H1 (cell line): ENCODE measurements around the gene SMTNL1. TPM values are rescaled to one million over a fixed set of nuclear protein-coding genes. Genes with fewer than 3 reads are reported as not detected.

ENCODE experiments used
- ASH2L ChIP-seq: fragments of 200-600, 300-600 bp; sonication (generic); IDR thresholded peaks from one replicate; pipeline ENCODE4 v1.7.1; 2017; ENCODE audit warnings: low read length
- CEBPB ChIP-seq: IDR thresholded peaks from 2 replicates; pipeline ENCODE4 v1.6.1; 2012; ENCODE audit warnings: low read depth, low read length
- CTCF ChIP-seq, 3 experiments: IDR thresholded peaks; 1 replicate in 2 of 3; 2 replicates in 1 of 3; pipeline versions ENCODE4 v1.5.1 to v1.6.1; 2011; ENCODE audit warnings: low read length in 3 of 3, mild to moderate bottlenecking in 3 of 3, inconsistent platforms in 2 of 3, low read depth in 1 of 3, moderate library complexity in 1 of 3; ENCODE audit not compliant: insufficient read depth in 1 of 3; ENCODE audit errors: control extremely low read depth in 1 of 3
- EZH2 ChIP-seq: fragments of 200-600 bp; sonication (generic); IDR thresholded peaks from 2 replicates; pipeline ENCODE4 v1.7.1; 2012; ENCODE audit warnings: low read depth, mild to moderate bottlenecking, moderate library complexity, low read length, inconsistent platforms; ENCODE audit not compliant: severe bottlenecking
- HDAC2 ChIP-seq, 2 experiments: fragments of 300-600 bp in 1 of 2; sonication (generic) in 1 of 2; IDR thresholded peaks; 2 replicates each; pipeline ENCODE4 v1.6.1; 2011 to 2012; ENCODE audit warnings: low read depth in 2 of 2, low read length in 2 of 2, mild to moderate bottlenecking in 2 of 2, moderate library complexity in 2 of 2, borderline replicate concordance in 1 of 2, inconsistent platforms in 1 of 2
- JUN ChIP-seq: IDR thresholded peaks from 2 replicates; pipeline ENCODE4 v1.6.1; 2011; ENCODE audit warnings: low read depth, mild to moderate bottlenecking, improper control_type of control experiment, low read length
- KDM5A ChIP-seq: fragments of 200-600 bp; IDR thresholded peaks from 2 replicates; pipeline ENCODE4 v1.7.1; 2012; ENCODE audit warnings: mild to moderate bottlenecking, low read length, inconsistent platforms, mixed read lengths
- NANOG ChIP-seq: IDR thresholded peaks from 2 replicates; pipeline ENCODE4 v1.6.1; 2011; ENCODE audit warnings: low read length, low read depth, mild to moderate bottlenecking, inconsistent platforms; ENCODE audit not compliant: insufficient read depth, poor library complexity, severe bottlenecking
- NRF1 ChIP-seq: IDR thresholded peaks from 2 replicates; pipeline ENCODE4 v1.6.1; 2011; ENCODE audit warnings: mild to moderate bottlenecking, low read depth, low read length, improper control_type of control experiment
- POLR2A ChIP-seq, 2 experiments: IDR thresholded peaks; 1 replicate in 1 of 2; 2 replicates in 1 of 2; pipeline ENCODE4 v1.6.1; 2011; ENCODE audit warnings: low read depth in 2 of 2, low read length in 2 of 2, mild to moderate bottlenecking in 2 of 2; ENCODE audit errors: control extremely low read depth in 1 of 2
- RAD21 ChIP-seq, 2 experiments: IDR thresholded peaks in 1 of 2; conservative IDR thresholded peaks in 1 of 2; 2 replicates each; pipeline ENCODE4 v1.6.1; 2011; ENCODE audit warnings: low read depth in 2 of 2, low read length in 2 of 2, improper control_type of control experiment in 1 of 2, inconsistent platforms in 1 of 2, mild to moderate bottlenecking in 1 of 2, moderate library complexity in 1 of 2
- SAP30 ChIP-seq: fragments of 300-600 bp; sonication (generic); IDR thresholded peaks from 2 replicates; pipeline ENCODE4 v1.7.1; 2012; ENCODE audit warnings: low read length, moderate library complexity, mild to moderate bottlenecking, inconsistent platforms; ENCODE audit not compliant: insufficient read depth, insufficient replicate concordance
- SIN3A ChIP-seq, 2 experiments: IDR thresholded peaks in 1 of 2; conservative IDR thresholded peaks in 1 of 2; 2 replicates each; pipeline ENCODE4 v1.6.1; 2011 to 2012; ENCODE audit warnings: low read length in 2 of 2, improper control_type of control experiment in 1 of 2, low read depth in 1 of 2, mild to moderate bottlenecking in 1 of 2
- SP4 ChIP-seq: IDR thresholded peaks from 2 replicates; pipeline ENCODE4 v1.6.1; 2012; ENCODE audit warnings: low read length, inconsistent platforms
- SRF ChIP-seq: IDR thresholded peaks from 2 replicates; pipeline ENCODE4 v1.6.1; 2011; ENCODE audit warnings: mild to moderate bottlenecking, low read depth, low read length, moderate library complexity
- TAF1 ChIP-seq: IDR thresholded peaks from 2 replicates; pipeline ENCODE4 v1.6.1; 2011; ENCODE audit warnings: mild to moderate bottlenecking, low read depth, low read length
- TBP ChIP-seq: IDR thresholded peaks from 2 replicates; pipeline ENCODE4 v1.6.1; 2011; ENCODE audit warnings: low read depth, low read length, improper control_type of control experiment
- TEAD4 ChIP-seq: IDR thresholded peaks from 2 replicates; pipeline ENCODE4 v1.6.1; 2012; ENCODE audit warnings: low read depth, low read length, inconsistent platforms, mixed read lengths
- polyA plus RNA-seq, 7 experiments: library from polyadenylated mRNA; depleted of rRNA in 3 of 7; stranded (reverse) in 5 of 7; unstranded in 2 of 7; fragments of >200 nt in 5 of 7; fragments of 200-250 nt in 2 of 7; gene quantifications; 1 replicate in 5 of 7; 2 replicates in 1 of 7; 4 replicates in 1 of 7; pipeline versions ENCODE4 v1.2.1 to v1.2.3, GENCODE V29; 2011 to 2013; ENCODE audit warnings: missing spikeins in 2 of 7, mixed read lengths in 2 of 7
- total RNA-seq: library from RNA; stranded (reverse); fragmentation: NEBNext Ultra II Directional; extraction: Animal tissue kit (Norgen Biotek cat#: 25700); gene quantifications from 2 replicates; pipeline ENCODE4 v1.2.1, GENCODE V29; 2021

Gene SMTNL1
- total and polyA plus RNA-seq, 2 of the 8 experiments (the other 6 are each of a cell fraction or from before 2014, with no cell fraction given) = 0.18 TPM; not detected in 1

GRCh38 chr11:57567515-57568329, 30.3 kb downstream of the SMTNL1 start, which contains the start of gene UBE2L6 (continued):
- TF ChIP-seq CTCF (IDR thresholded peaks at IDR 0.05; ENCODE audit: control extremely low read depth in 1 of 3, insufficient read depth in 1 of 3, low read depth in 1 of 3, low read length in 3 of 3) = peak in 2 of 3 experiments; percentile 48 to 50; a peak in 3 of 4 replicates
- no peak for TF ChIP-seq JUN
- TF ChIP-seq NANOG = peak; percentile 32
- peak; percentile 42; the same call in 1 of the 2 replicates for TF ChIP-seq TBP
- peak; percentile 68 to 82; a peak in 2 of 4 replicates for TF ChIP-seq SIN3A (conservative IDR thresholded peaks at IDR 0.05 in 1 of 2, IDR thresholded peaks at IDR 0.05 in 1 of 2; ENCODE audit: low read depth in 1 of 2, low read length in 2 of 2)
- TF ChIP-seq RAD21 (IDR thresholded peaks at IDR 0.05 in 1 of 2, conservative IDR thresholded peaks at IDR 0.05 in 1 of 2; ENCODE audit: low read depth in 2 of 2, low read length in 2 of 2) = peak in 1 of 2 experiments; percentile 26; a peak in 2 of 4 replicates
- peak; percentile 76 for TF ChIP-seq TAF1
- no peak for TF ChIP-seq EZH2
- 0 out of 2 replicates have a peak, but pooled peaks have one; percentile 0 for TF ChIP-seq TEAD4
- TF ChIP-seq CEBPB = no peak
- no peak for TF ChIP-seq SAP30
- peak; percentile 81; the same call in 1 of the 2 replicates for TF ChIP-seq KDM5A
- peak; percentile 62 to 69; a peak in 2 of 4 replicates for TF ChIP-seq HDAC2 (IDR thresholded peaks at IDR 0.05; ENCODE audit: borderline replicate concordance in 1 of 2, low read depth in 2 of 2, low read length in 2 of 2)
- TF ChIP-seq NRF1 = no peak
- TF ChIP-seq SRF = no peak
- TF ChIP-seq ASH2L = peak; percentile 87
- 0 out of 2 replicates have a peak, but pooled peaks have one; percentile 56 for TF ChIP-seq SP4
- TF ChIP-seq POLR2A (IDR thresholded peaks at IDR 0.05; ENCODE audit: control extremely low read depth in 1 of 2, low read depth in 2 of 2, low read length in 2 of 2) = peak; percentile 65 to 81
